ENCODE measurements around the gene SMG5. TPM values are rescaled to one million over a fixed set of nuclear protein-coding genes. Genes with fewer than 3 reads are reported as not detected.

The SMG5 gene
- total RNA-seq, 2 experiments from 2014 or later = 70.3 to 70.7 TPM

- Mint-ChIP-seq H3K9me3 (no peaks in the 10 kb centered on the region), H3K4me1 (ENCODE audit: low read depth) (peaks cover 1% of the 10 kb centered on the region), H3K27ac (peak overlapping the region; percentile 61), H3K4me3 (no peak overlapping the region), H3K36me3 (ENCODE audit: low read depth) (peaks cover 52% of the 10 kb centered on the region), H3K27me3 (no peaks in the 10 kb centered on the region)
- DNase-seq (no peak), ATAC-seq (no peak)
- no peak for TF ChIP-seq CTCF (IDR thresholded peaks at IDR 0.05)
- CTCF ChIA-PET = interaction anchor here (0.7 to 1.6 kb wide), 3 partner anchors 25 to 116 kb away, joined by 3 to 4 read pairs (median 4); partner anchors contain the start of gene SMG5
- POLR2A ChIA-PET = interaction anchor here (0.8 kb wide), 1 partner anchor 14 kb away, joined by 3 read pairs; no protein-coding TSS in a partner anchor
- intact Hi-C loops (cut with micrococcal nuclease) = no loop called here
Observed at GRCh38 chr1:156257711-156258110, 24.9 kb downstream of the SMG5 start.

DNA sequence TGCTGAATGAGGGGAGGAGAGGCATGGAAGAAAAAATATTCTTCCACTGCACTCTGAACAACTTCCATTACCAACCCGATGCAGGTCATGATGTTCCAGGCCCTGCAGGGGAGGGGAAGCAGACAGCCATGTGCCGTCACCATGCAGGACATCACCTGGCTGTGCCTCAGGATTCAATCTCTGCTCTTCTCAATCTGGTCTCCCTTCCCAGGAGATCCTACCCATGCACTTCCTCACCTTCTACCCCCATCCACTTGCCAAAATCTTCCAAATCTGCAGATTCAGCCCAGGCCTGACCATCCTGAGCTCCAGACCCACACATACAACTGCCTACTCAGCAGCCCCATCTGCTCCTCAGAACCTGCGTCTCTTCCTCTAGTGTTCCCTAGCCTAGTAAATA is 29.0 kb downstream of the SMG5 start:
- DNase-seq = no peak

GRCh38 chr1:156251527-156251926 is 31.1 kb downstream of the SMG5 start:
- DNase-seq (no peak), ATAC-seq (no peak)
- peaks cover 4% of the 10 kb centered on the region for H3K4me1 Mint-ChIP-seq (ENCODE audit: low read depth)
- no peaks in the 10 kb centered on the region for H3K9me3 Mint-ChIP-seq
- ChIA-PET CTCF (interaction anchor here (1.2 kb wide), 2 partner anchors 12 to 68 kb away, joined by 3 to 6 read pairs; no protein-coding TSS in a partner anchor), POLR2A (interaction anchor here (0.9 to 1.6 kb wide), 4 partner anchors 10 to 26 kb away, joined by 3 to 5 read pairs (median 3); partner anchors contain the start of gene BGLAP)
- TF ChIP-seq CTCF (IDR thresholded peaks at IDR 0.05) = no peak
- no peak overlapping the region for H3K27ac Mint-ChIP-seq
- H3K4me3 Mint-ChIP-seq = no peak overlapping the region
- peaks cover 20% of the 10 kb centered on the region for H3K36me3 Mint-ChIP-seq (ENCODE audit: low read depth)
- intact Hi-C loops (cut with micrococcal nuclease) = no loop called here
- no peaks in the 10 kb centered on the region for H3K27me3 Mint-ChIP-seq

More for the DNA sequence above, 29.0 kb downstream of the SMG5 start:
- no peak for ATAC-seq
- no peak for TF ChIP-seq CTCF (IDR thresholded peaks at IDR 0.05)
- intact Hi-C loops (cut with micrococcal nuclease) = no loop called here
- H3K27ac Mint-ChIP-seq = peak overlapping the region; percentile 2
- H3K36me3 Mint-ChIP-seq (ENCODE audit: low read depth) = peaks cover 36% of the 10 kb centered on the region
- no peaks in the 10 kb centered on the region for H3K27me3 Mint-ChIP-seq
- H3K9me3 Mint-ChIP-seq = no peaks in the 10 kb centered on the region
- ChIA-PET CTCF (interaction anchor here (1.6 kb wide), 1 partner anchor 112 kb away, joined by 3 read pairs; no protein-coding TSS in a partner anchor), POLR2A (interaction anchor here (0.7 to 1.5 kb wide), 4 partner anchors 8 to 30 kb away, joined by 3 to 5 read pairs (median 4); no protein-coding TSS in a partner anchor)
- peaks cover 1% of the 10 kb centered on the region for H3K4me1 Mint-ChIP-seq (ENCODE audit: low read depth)
- H3K4me3 Mint-ChIP-seq = no peak overlapping the region

DNA sequence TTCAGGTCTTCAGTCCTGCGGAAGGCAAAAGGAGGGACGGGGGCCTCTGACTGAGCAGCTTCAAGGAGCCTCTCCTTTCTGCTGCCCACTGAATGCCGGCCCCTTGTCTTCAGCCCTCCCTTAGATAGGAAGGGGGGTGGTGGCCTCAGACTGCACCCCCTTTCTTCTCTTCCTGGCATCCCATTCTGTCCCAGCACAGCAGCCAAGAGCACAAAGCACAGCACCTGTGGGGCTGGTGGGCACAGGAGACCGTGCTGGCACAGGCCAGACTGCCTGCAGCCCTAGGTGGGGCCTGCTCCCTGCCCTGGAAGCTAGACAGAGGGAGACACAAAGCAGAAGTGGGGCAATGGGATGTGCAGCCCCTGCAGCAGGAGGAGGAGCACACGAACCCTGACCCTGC is 33.0 kb downstream of the SMG5 start:
- POLR2A ChIA-PET = interaction anchor here (0.7 to 1.1 kb wide), 5 partner anchors 12 to 65 kb away, joined by 3 read pairs; no protein-coding TSS in a partner anchor
- H3K9me3 Mint-ChIP-seq = no peaks in the 10 kb centered on the region

More for the DNA sequence above, 33.0 kb downstream of the SMG5 start:
- Mint-ChIP-seq H3K27me3 (no peaks in the 10 kb centered on the region), H3K4me3 (no peak overlapping the region), H3K4me1 (ENCODE audit: low read depth) (peaks cover 17% of the 10 kb centered on the region), H3K27ac (peak overlapping the region; percentile 30), H3K36me3 (ENCODE audit: low read depth) (peaks cover 15% of the 10 kb centered on the region)
- CTCF ChIA-PET = no interaction called here
- intact Hi-C loops (cut with micrococcal nuclease) = no loop called here
- ATAC-seq (no peak), DNase-seq (no peak)
- no peak for TF ChIP-seq CTCF (IDR thresholded peaks at IDR 0.05)

Data from activated CD8-positive, alpha-beta T cell treated with anti-CD3 and anti-CD28 coated beads for 36 hours (primary cell).